ENCODE measurements around the gene PCYT1B.
A peak's percentile ranks its signal among the peaks of the same experiment; 100 is the strongest.

PCYT1B gene

DNA sequence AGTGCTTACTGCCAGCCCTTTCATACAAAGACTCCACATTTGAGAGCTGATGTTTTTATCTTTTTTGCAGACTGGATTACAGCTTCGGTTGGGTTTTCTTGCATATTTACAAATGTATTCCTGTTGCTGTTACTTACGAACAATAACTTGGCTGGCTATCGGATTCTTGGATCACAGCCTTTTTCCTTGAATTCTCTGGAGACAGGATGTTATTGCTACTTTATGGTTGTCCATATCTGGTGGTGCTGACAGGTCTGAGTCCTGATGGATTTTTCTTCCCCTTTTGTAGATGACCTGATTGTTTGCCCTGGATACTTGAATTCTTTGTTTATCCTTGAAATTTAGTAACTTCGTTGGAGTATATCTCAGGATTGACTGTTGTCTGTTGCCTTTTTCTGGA, 104.4 kb downstream of the PCYT1B start:
- TF ChIP-seq CTCF (IDR thresholded peaks at IDR 0.05; ENCODE audit: low read depth, low read length) (no peak), EZH2phosphoT487 (IDR thresholded peaks at IDR 0.05; ENCODE audit: low read depth) (no peak)
- Histone ChIP-seq H4K20me1 (ENCODE audit: insufficient read depth, low read length) (no peaks in the 10 kb centered on the region), H3K79me2 (ENCODE audit: low read length) (no peaks in the 10 kb centered on the region), H3K36me3 (replicated peaks; ENCODE audit: low read depth, low read length) (peaks cover 2% of the 10 kb centered on the region), H3K4me2 (ENCODE audit: low read length) (no peak overlapping the region), H3K4me3 (ENCODE audit: low read length) (no peak overlapping the region), H2AFZ (ENCODE audit: low read depth, low read length) (no peak overlapping the region), H3K9ac (ENCODE audit: low read length) (no peak overlapping the region), H3K9me3 (ENCODE audit: insufficient read depth, low read length) (no peaks in the 10 kb centered on the region), H3K27me3 (ENCODE audit: low read depth, low read length) (no peaks in the 10 kb centered on the region), H3K27ac (ENCODE audit: low read length) (no peak overlapping the region), H3K4me1 (ENCODE audit: low read length) (no peaks in the 10 kb centered on the region)

DNA sequence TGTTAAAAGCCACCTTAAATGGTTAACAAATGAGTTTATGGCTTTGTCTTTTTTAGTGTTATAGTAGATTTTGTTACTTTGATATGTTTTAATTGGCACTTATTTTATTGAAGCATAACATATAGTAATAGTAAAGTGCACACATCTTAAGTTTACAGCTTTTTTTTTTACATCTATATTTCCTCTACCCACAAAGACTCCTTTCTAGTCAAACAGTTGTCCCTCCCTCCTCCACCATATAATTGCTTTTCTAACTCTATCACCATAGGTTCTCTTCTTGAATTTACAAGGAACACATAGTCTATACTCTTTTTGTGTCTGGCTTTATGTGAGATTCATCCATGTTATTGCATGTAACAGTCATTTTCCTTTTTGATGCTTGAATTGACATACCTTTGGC, 110.6 kb downstream of the PCYT1B start:
- Histone ChIP-seq H3K27me3 (ENCODE audit: low read depth, low read length) (no peaks in the 10 kb centered on the region), H2AFZ (ENCODE audit: low read depth, low read length) (no peak overlapping the region), H3K9me3 (ENCODE audit: insufficient read depth, low read length) (no peaks in the 10 kb centered on the region), H3K4me2 (ENCODE audit: low read length) (no peak overlapping the region), H3K79me2 (ENCODE audit: low read length) (no peaks in the 10 kb centered on the region), H3K36me3 (replicated peaks; ENCODE audit: low read depth, low read length) (peaks cover 14% of the 10 kb centered on the region), H3K27ac (ENCODE audit: low read length) (no peak overlapping the region), H3K4me3 (ENCODE audit: low read length) (no peak overlapping the region), H3K4me1 (ENCODE audit: low read length) (no peaks in the 10 kb centered on the region), H4K20me1 (ENCODE audit: insufficient read depth, low read length) (no peaks in the 10 kb centered on the region), H3K9ac (ENCODE audit: low read length) (no peak overlapping the region)
- no peak for TF ChIP-seq CTCF (IDR thresholded peaks at IDR 0.05; ENCODE audit: low read depth, low read length)
- TF ChIP-seq EZH2phosphoT487 (IDR thresholded peaks at IDR 0.05; ENCODE audit: low read depth) = no peak

DNA sequence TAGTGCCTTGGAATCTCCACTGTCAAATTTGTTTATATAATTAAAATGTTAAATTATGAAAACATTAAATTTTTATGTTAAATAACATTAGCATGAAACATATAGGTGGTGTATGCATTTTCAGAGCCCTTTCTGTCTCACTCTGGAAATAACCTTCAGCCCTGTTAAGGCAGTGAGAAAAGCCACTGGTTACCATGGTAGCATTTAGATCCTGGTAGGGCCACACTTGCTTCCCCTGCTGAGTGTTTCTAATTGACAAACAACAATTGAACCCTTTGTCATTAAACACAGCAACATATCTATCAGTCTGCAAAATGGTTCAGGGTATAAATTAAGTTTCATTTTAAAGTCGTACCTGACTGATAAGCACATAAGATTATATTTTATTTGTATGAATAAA, 118.5 kb downstream of the PCYT1B start:
- H3K36me3 ChIP-seq (replicated peaks; ENCODE audit: low read depth, low read length) = peaks cover 20% of the 10 kb centered on the region
- H4K20me1 ChIP-seq (ENCODE audit: insufficient read depth, low read length) = no peaks in the 10 kb centered on the region
- H2AFZ ChIP-seq (ENCODE audit: low read depth, low read length) = no peak overlapping the region
- H3K79me2 ChIP-seq (ENCODE audit: low read length) = no peaks in the 10 kb centered on the region
- no peaks in the 10 kb centered on the region for H3K9me3 ChIP-seq (ENCODE audit: insufficient read depth, low read length)
- no peaks in the 10 kb centered on the region for H3K27me3 ChIP-seq (ENCODE audit: low read depth, low read length)
- H3K4me3 ChIP-seq (ENCODE audit: low read length) = no peak overlapping the region
- TF ChIP-seq EZH2phosphoT487 (IDR thresholded peaks at IDR 0.05; ENCODE audit: low read depth) (no peak), CTCF (IDR thresholded peaks at IDR 0.05; ENCODE audit: low read depth, low read length) (no peak)
- no peak overlapping the region for H3K4me2 ChIP-seq (ENCODE audit: low read length)
- H3K27ac ChIP-seq (ENCODE audit: low read length) = no peak overlapping the region
- no peak overlapping the region for H3K9ac ChIP-seq (ENCODE audit: low read length)
- peaks cover 23% of the 10 kb centered on the region for H3K4me1 ChIP-seq (ENCODE audit: low read length)

DNA sequence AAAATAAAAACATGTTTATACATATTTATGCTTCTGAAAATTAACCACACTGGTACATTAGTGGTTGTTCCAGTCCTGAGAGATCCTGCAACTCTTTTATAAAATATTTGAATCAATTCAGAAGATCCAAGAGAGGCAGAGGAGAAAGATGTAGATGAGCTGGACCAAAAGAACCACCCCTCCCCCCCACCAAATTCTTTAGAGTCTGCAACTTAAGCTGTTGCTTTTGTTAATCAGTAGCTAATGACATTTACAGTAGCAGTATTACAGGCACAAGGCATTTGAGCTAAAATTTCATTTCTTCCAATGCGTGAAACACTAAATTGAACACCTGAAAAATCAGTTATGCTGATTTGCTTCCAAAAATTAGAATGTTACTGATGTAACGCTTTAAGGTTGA, 120.5 kb downstream of the PCYT1B start:
- H3K36me3 ChIP-seq (replicated peaks; ENCODE audit: low read depth, low read length) = peaks cover 20% of the 10 kb centered on the region
- no peak overlapping the region for H3K4me3 ChIP-seq (ENCODE audit: low read length)
- H4K20me1 ChIP-seq (ENCODE audit: insufficient read depth, low read length) = no peaks in the 10 kb centered on the region
- H3K9ac ChIP-seq (ENCODE audit: low read length) = no peak overlapping the region
- no peaks in the 10 kb centered on the region for H3K79me2 ChIP-seq (ENCODE audit: low read length)
- TF ChIP-seq EZH2phosphoT487 (IDR thresholded peaks at IDR 0.05; ENCODE audit: low read depth) (no peak), CTCF (IDR thresholded peaks at IDR 0.05; ENCODE audit: low read depth, low read length) (no peak)
- H2AFZ ChIP-seq (ENCODE audit: low read depth, low read length) = no peak overlapping the region
- peaks cover 23% of the 10 kb centered on the region for H3K4me1 ChIP-seq (ENCODE audit: low read length)
- H3K4me2 ChIP-seq (ENCODE audit: low read length) = peak overlapping the region; percentile 26
- no peaks in the 10 kb centered on the region for H3K9me3 ChIP-seq (ENCODE audit: insufficient read depth, low read length)
- no peak overlapping the region for H3K27ac ChIP-seq (ENCODE audit: low read length)
- H3K27me3 ChIP-seq (ENCODE audit: low read depth, low read length) = no peaks in the 10 kb centered on the region
